OCI-LY7 (cell line): Measurements from ENCODE around the gene FLACC1. TPM values are rescaled to one million over a fixed set of nuclear protein-coding genes. Genes with fewer than 3 reads are reported as not detected.

Experiments used
- Bru-seq: library from RNA; stranded (reverse); fragments of 400-500 nt; gene quantifications from one replicate; lab custom pipeline; 2021; lab: Mats Ljungman, UMichigan
- BruChase-seq, 2 experiments: library from RNA; stranded (reverse); fragments of 400-500 nt; gene quantifications; one replicate each; lab custom pipeline; 2021; lab: Mats Ljungman, UMichigan
- BruUV-seq: library from RNA; stranded (reverse); fragments of 400-500 nt; replicated peaks from 2 replicates; lab custom pipeline; 2021; lab: Mats Ljungman, UMichigan
- CTCF ChIA-PET: fragments of 300-600 bp; sonication (Branson Sonifier 250); formaldehyde crosslinking; loops from one replicate; lab custom pipeline; 2022; ENCODE audit warnings: antibody characterized with exemption; ENCODE audit not compliant: unreplicated experiment; lab: Charles Lee
- POLR2A ChIA-PET: fragments of 300-600 bp; sonication (Branson Sonifier 250); formaldehyde crosslinking; loops from one replicate; lab custom pipeline; 2022; ENCODE audit warnings: antibody characterized with exemption; lab: Charles Lee
- DNase-seq: peaks from one replicate; pipeline ENCODE4 v3.0.0-alpha.2; 2015; ENCODE audit warnings: low spot score
- H2AFZ ChIP-seq: fragments of 200-600 bp; sonication (generic), shearing (Covaris generic); 2 replicates; pipeline ENCODE4 v1.6.1; 2014; ENCODE audit warnings: mild to moderate bottlenecking, antibody characterized with exemption, low read length, moderate library complexity
- H3K27ac ChIP-seq: fragments of 200-600 bp; sonication (generic); 2 replicates; pipeline ENCODE4 v1.5.1; 2014; ENCODE audit warnings: mixed run types, low read depth, mild to moderate bottlenecking, moderate library complexity, low read length, inconsistent platforms; ENCODE audit not compliant: poor library complexity, severe bottlenecking
- H3K36me3 ChIP-seq: fragments of 200-600 bp; sonication (generic); 2 replicates; pipeline ENCODE4 v1.6.1; 2014; ENCODE audit warnings: mild to moderate bottlenecking, antibody characterized with exemption, low read length, moderate library complexity, mixed read lengths; ENCODE audit not compliant: insufficient read depth
- H3K4me1 ChIP-seq: fragments of 200-600 bp; sonication (generic); 2 replicates; pipeline ENCODE4 v1.5.1; 2014; ENCODE audit warnings: mild to moderate bottlenecking, low read length; ENCODE audit not compliant: insufficient read depth, poor library complexity, severe bottlenecking
- H3K4me2 ChIP-seq: fragments of 200-600 bp; sonication (generic); 2 replicates; pipeline ENCODE4 v1.6.1; 2014; ENCODE audit warnings: mild to moderate bottlenecking, low read length
- H3K4me3 ChIP-seq: fragments of 200-600 bp; sonication (generic); 2 replicates; pipeline ENCODE4 v1.5.1; 2014; ENCODE audit warnings: mild to moderate bottlenecking, low read depth, low read length; ENCODE audit not compliant: poor library complexity, severe bottlenecking
- H3K79me2 ChIP-seq: fragments of 200-600 bp; sonication (generic); 2 replicates; pipeline ENCODE4 v1.6.1; 2016; ENCODE audit warnings: low read depth, mild to moderate bottlenecking, low read length, moderate library complexity, mixed read lengths; ENCODE audit not compliant: insufficient read depth
- H3K9me2 ChIP-seq: fragments of 200-600 bp; sonication (generic); 2 replicates; pipeline ENCODE4 v1.6.1; 2016; ENCODE audit warnings: mild to moderate bottlenecking, low read length, mixed read lengths; ENCODE audit not compliant: insufficient read depth
- H3K9me3 ChIP-seq: fragments of 200-600 bp; sonication (generic); 2 replicates; pipeline ENCODE4 v1.6.1; 2014; ENCODE audit warnings: mild to moderate bottlenecking, mixed run types, low read length, mixed read lengths
- H4K20me1 ChIP-seq: fragments of 200-600 bp; sonication (generic); 2 replicates; pipeline ENCODE4 v1.6.1; 2014; ENCODE audit warnings: mild to moderate bottlenecking, antibody characterized with exemption, low read length, moderate library complexity, mixed read lengths; ENCODE audit not compliant: insufficient read depth
- CTCF ChIP-seq: fragments of 200-600 bp; sonication (generic); conservative IDR thresholded peaks from 2 replicates; pipeline ENCODE4 v1.5.1; 2014; ENCODE audit warnings: mild to moderate bottlenecking, antibody characterized with exemption, low read length, moderate library complexity, mixed read lengths
- EZH2phosphoT487 ChIP-seq: fragments of 200-600 bp; sonication (generic); IDR thresholded peaks from 2 replicates; pipeline ENCODE4 v1.6.1; 2018; ENCODE audit warnings: low read depth, borderline replicate concordance, mild to moderate bottlenecking, mixed run types, antibody characterized with exemption, low read length, moderate library complexity, mixed read lengths
- intact Hi-C: fragments of 100-400 bp; cut with micrococcal nuclease; formaldehyde crosslinking; loops from one replicate; pipeline ENCODE4 v1.10.0; 2022; ENCODE audit not compliant: unreplicated experiment
- long read RNA-seq: library from polyadenylated mRNA; stranded (forward); transcript quantifications from one replicate; pipeline ENCODE4 v2.0.0, GENCODE V29; 2022
- total RNA-seq, 2 experiments: library from RNA; depleted of rRNA in 1 of 2; stranded (reverse); fragments of >200 nt in 1 of 2; shearing (Covaris generic) in 1 of 2; gene quantifications; 2 replicates each; pipeline ENCODE4 v1.2.3, GENCODE V29; 2014 to 2022

The FLACC1 gene
- total RNA-seq (2014; rRNA removed; shearing (Covaris generic)) (0.10 TPM in 1 of 2 replicates, not detected in the other), total RNA-seq (2022) (0.85 and 1.2 TPM in 2 replicates), Bru-seq, nascent RNA (percentile 39 among the genes with signal in this experiment), BruChase-seq, experiment 1, labeled RNA remaining after a 6-hour chase (percentile 33 among the genes with signal in this experiment), BruChase-seq, experiment 2, labeled RNA remaining after a 2-hour chase (percentile 28 among the genes with signal in this experiment)
- long read RNA-seq = 0 reads

GRCh38 chr2:201357221-201357620 is at the start of gene FLACC1:
FLACC1 (minus strand) TSS chr2:201357345; CDS start chr2:201351404, 5,941 bp downstream.
- H3K9me2 ChIP-seq = no peaks in the 10 kb centered on the region
- no TSS peak for BruUV-seq
- H3K79me2 ChIP-seq = no peaks in the 10 kb centered on the region
- CTCF ChIA-PET = no interaction called here
- intact Hi-C loops = no loop called here
- H3K4me1 ChIP-seq = no peaks in the 10 kb centered on the region
- no peak within 1 kb of the TSS for H3K27ac ChIP-seq
- DNase-seq = peak; percentile 9
- no peaks in the 10 kb centered on the region for H4K20me1 ChIP-seq
- no peak within 1 kb of the TSS for H3K4me2 ChIP-seq
- no peak within 1 kb of the TSS for H2AFZ ChIP-seq
- no peak within 1 kb of the TSS for H3K4me3 ChIP-seq
- H3K9me3 ChIP-seq = no peaks in the 10 kb centered on the region
- TF ChIP-seq EZH2phosphoT487 = no peak
- no peak for TF ChIP-seq CTCF
- POLR2A ChIA-PET = interaction anchor here (0.9 kb wide), 1 partner anchor 102 kb away, joined by 3 read pairs; no protein-coding TSS in a partner anchor
- no peaks in the 10 kb centered on the region; the same call in 1 of the 2 replicates for H3K36me3 ChIP-seq

GRCh38 chr2:201406077-201406662 is 49.0 kb upstream of the FLACC1 start:
- DNase-seq = no peak
- no peaks in the 10 kb centered on the region for H3K79me2 ChIP-seq
- intact Hi-C loops = no loop called here
- 0 out of 2 replicates have a peak, but pooled peaks cover 4% of the 10 kb centered on the region for H3K36me3 ChIP-seq
- H3K27ac ChIP-seq = no peak overlapping the region
- no peak overlapping the region for H3K4me2 ChIP-seq
- H3K9me3 ChIP-seq = no peaks in the 10 kb centered on the region
- TF ChIP-seq EZH2phosphoT487 = no peak
- H4K20me1 ChIP-seq = no peaks in the 10 kb centered on the region
- H3K4me1 ChIP-seq = no peaks in the 10 kb centered on the region
- H3K4me3 ChIP-seq = no peak overlapping the region
- no TSS peak for BruUV-seq
- ChIA-PET CTCF (no interaction called here), POLR2A (interaction anchor here (1.1 to 1.2 kb wide), 2 partner anchors 16 to 134 kb away, joined by 3 to 6 read pairs; no protein-coding TSS in a partner anchor)
- no peaks in the 10 kb centered on the region for H3K9me2 ChIP-seq
- H2AFZ ChIP-seq = no peak overlapping the region

GRCh38 chr2:201404699-201405280 is 47.6 kb upstream of the FLACC1 start:
- intact Hi-C loops = no loop called here
- no peak overlapping the region for H3K4me2 ChIP-seq
- H3K79me2 ChIP-seq = no peaks in the 10 kb centered on the region
- DNase-seq = no peak
- ChIA-PET POLR2A (interaction anchor here (0.6 to 0.9 kb wide), 3 partner anchors 10 to 114 kb away, joined by 3 read pairs; no protein-coding TSS in a partner anchor), CTCF (no interaction called here)
- H2AFZ ChIP-seq = no peak overlapping the region
- no TSS peak for BruUV-seq
- 0 out of 2 replicates have a peak, but pooled peaks cover 4% of the 10 kb centered on the region for H3K36me3 ChIP-seq
- no peak overlapping the region for H3K4me3 ChIP-seq
- TF ChIP-seq CTCF (no peak), EZH2phosphoT487 (no peak)
- H3K27ac ChIP-seq = no peak overlapping the region
- no peaks in the 10 kb centered on the region for H3K4me1 ChIP-seq
- H3K9me2 ChIP-seq = no peaks in the 10 kb centered on the region
- no peaks in the 10 kb centered on the region for H3K9me3 ChIP-seq
- H4K20me1 ChIP-seq = no peaks in the 10 kb centered on the region
